VCaP (cell line): Measurements from ENCODE around the gene IL17RB.

ENCODE experiments used
- H3K27ac ChIP-seq: fragments of 450-650 bp; 2 replicates; pipeline ENCODE4 v1.5.1; 2017
- CTCF ChIP-seq: fragments of 450-650 bp; conservative IDR thresholded peaks from 2 replicates; pipeline ENCODE4 v1.5.1; 2017; ENCODE audit warnings: mild to moderate bottlenecking, moderate library complexity

Gene IL17RB

GRCh38 chr3:53815067-53815466 is 31.3 kb upstream of the IL17RB start:
- no peak for TF ChIP-seq CTCF
- no peak overlapping the region for H3K27ac ChIP-seq

GRCh38 chr3:53815651-53816050 is 30.7 kb upstream of the IL17RB start:
- H3K27ac ChIP-seq = no peak overlapping the region
- TF ChIP-seq CTCF = no peak

- H3K27ac ChIP-seq = no peak overlapping the region
- TF ChIP-seq CTCF = no peak
Observed at GRCh38 chr3:53816425-53816824, 29.9 kb upstream of the IL17RB start.

GRCh38 chr3:53817211-53817610 is 29.2 kb upstream of the IL17RB start:
- no peak overlapping the region for H3K27ac ChIP-seq

GRCh38 chr3:53817809-53818208 is 28.6 kb upstream of the IL17RB start:
- TF ChIP-seq CTCF = no peak
- no peak overlapping the region for H3K27ac ChIP-seq

More at GRCh38 chr3:53817211-53817610, 29.2 kb upstream of the IL17RB start:
- TF ChIP-seq CTCF = no peak

GRCh38 chr3:53818221-53819162 is 27.9 kb upstream of the IL17RB start:
- TF ChIP-seq CTCF = no peak

GRCh38 chr3:53819163-53819868 is 27.1 kb upstream of the IL17RB start:
- H3K27ac ChIP-seq = no peak overlapping the region
- no peak for TF ChIP-seq CTCF

More at GRCh38 chr3:53818221-53819162, 27.9 kb upstream of the IL17RB start:
- no peak overlapping the region for H3K27ac ChIP-seq
